ENCODE data around the gene SOX8.

Gene SOX8

GRCh38 chr16:959232-960040 lies 22.1 kb upstream of the SOX8 start:
- DNase-seq = no peak

- DNase-seq = no peak
Observed at GRCh38 chr16:962366-962765, 19.2 kb upstream of the SOX8 start.

- no peak for DNase-seq
Observed at GRCh38 chr16:962901-963814, 18.4 kb upstream of the SOX8 start.

- no peak for DNase-seq
Observed at GRCh38 chr16:963913-964312, 17.7 kb upstream of the SOX8 start.

GRCh38 chr16:964356-965035 lies 17.1 kb upstream of the SOX8 start:
- DNase-seq = no peak

GRCh38 chr16:965036-965395 lies 16.6 kb upstream of the SOX8 start:
- DNase-seq = no peak

GRCh38 chr16:965487-965886 lies 16.1 kb upstream of the SOX8 start:
- DNase-seq = no peak

GRCh38 chr16:966035-966434 lies 15.5 kb upstream of the SOX8 start:
- no peak for DNase-seq

GRCh38 chr16:966505-966904 lies 15.1 kb upstream of the SOX8 start:
- no peak for DNase-seq

GRCh38 chr16:967077-967541 lies 14.5 kb upstream of the SOX8 start:
- DNase-seq = no peak

- no peak for DNase-seq
Observed at GRCh38 chr16:967546-968295, 13.8 kb upstream of the SOX8 start.

GRCh38 chr16:968620-969019 lies 12.9 kb upstream of the SOX8 start:
- DNase-seq = no peak

GRCh38 chr16:969508-970385 lies 11.8 kb upstream of the SOX8 start:
- DNase-seq = peak; percentile 3

GRCh38 chr16:970386-970765 lies 11.2 kb upstream of the SOX8 start:
- DNase-seq = no peak

- peak; percentile 88 for DNase-seq
Observed at GRCh38 chr16:970766-971581, 10.6 kb upstream of the SOX8 start, which contains the start of gene LMF1. Gene LMF1 (minus strand): TSS chr16:970984. CDS start chr16:970980, 4 bp downstream.

- no peak for DNase-seq
Observed at GRCh38 chr16:971582-971905, 10.0 kb upstream of the SOX8 start.

GRCh38 chr16:971981-972315 lies 9.6 kb upstream of the SOX8 start:
- DNase-seq = no peak

- no peak for DNase-seq
Observed at GRCh38 chr16:972316-973002, 9.1 kb upstream of the SOX8 start.

GRCh38 chr16:973366-973765 lies 8.2 kb upstream of the SOX8 start:
- DNase-seq = no peak

GRCh38 chr16:974001-974601 lies 7.5 kb upstream of the SOX8 start:
- DNase-seq = no peak

All from hematopoietic multipotent progenitor cell treated with erythropoietin and hydrocortisone succinate and interleukin-3 and kit ligand, for 8 days (in vitro differentiated cells).